ENCODE results near the gene LRRC74A.

LRRC74A gene

DNA sequence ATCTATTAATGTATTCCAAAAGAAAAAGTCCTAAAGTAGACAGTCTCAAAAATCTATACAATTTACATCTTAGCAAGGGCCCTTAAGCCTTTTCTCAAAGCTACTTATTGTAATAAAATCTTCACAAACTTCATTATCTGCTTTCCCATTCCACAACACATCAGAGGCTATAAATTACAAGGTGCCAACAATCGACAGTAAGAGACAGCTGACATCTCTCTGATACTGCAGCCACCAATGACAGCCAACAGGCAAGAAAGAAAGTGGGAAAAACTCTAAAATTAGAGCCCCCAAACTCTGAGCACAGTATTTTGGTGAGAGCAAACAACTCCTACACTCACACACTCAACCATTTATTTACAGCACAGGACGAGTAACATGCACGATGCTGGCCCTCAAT, 15.7 kb upstream of the LRRC74A start:
- DNase-seq (ENCODE audit: low read depth), result no peak

DNA sequence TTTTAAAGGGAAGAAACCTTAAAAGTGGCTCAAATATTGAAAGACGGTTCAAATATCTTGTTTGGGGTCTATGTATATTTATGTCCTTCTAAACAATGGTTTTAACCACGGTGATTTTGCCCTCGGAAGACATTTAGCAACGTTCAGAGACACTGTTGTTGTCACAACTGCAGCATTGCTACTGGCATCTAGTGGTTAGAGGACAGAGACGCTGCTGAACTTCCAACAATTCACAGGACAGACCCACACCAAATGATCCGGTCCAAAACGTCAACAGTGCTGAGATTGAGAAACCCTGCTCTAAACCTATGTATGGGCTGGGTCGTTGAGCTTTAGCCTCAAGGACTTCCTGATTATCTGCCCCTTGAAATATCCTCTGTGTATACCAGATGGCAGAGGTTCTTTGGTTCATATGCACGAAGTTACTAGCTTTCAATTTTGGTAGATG, 15.2 kb upstream of the LRRC74A start:
- no peak for DNase-seq (ENCODE audit: low read depth)

DNA sequence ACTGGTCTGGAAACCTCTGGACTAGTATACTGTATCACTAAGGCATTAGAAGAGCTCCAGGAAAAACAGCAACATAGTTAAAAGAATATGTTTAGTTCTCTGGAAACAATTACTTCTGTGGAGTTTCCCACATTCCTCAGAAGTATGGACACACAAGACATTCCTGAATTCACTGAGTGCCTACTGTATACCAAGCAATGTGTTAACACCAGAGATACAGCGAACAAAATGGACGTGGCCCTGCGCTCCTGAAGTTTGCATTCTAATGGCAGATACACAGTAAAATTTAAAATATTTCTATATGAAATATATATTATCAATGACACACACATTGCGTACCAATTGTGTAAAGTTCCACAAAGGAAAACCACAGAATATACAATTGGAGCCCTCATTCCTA, 14.6 kb upstream of the LRRC74A start:
- no peak for DNase-seq (ENCODE audit: low read depth)

DNA sequence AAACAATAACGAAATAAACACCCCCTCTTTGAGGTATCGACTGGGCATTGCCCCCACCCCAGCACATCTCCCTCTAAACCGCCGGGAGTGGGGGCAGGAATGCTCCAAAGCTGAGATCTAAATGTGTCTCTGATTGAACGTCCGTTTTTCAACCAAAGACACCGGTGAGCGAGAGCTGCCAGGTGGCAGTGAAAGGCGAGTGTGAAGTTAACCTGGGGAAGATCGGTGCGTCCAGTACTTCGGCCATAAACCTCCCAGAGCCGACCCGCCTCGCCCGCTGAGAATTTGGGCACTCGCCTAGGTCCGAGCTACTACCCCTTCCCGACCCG, 14.2 kb upstream of the LRRC74A start:
- DNase-seq (ENCODE audit: low read depth), result no peak

DNA sequence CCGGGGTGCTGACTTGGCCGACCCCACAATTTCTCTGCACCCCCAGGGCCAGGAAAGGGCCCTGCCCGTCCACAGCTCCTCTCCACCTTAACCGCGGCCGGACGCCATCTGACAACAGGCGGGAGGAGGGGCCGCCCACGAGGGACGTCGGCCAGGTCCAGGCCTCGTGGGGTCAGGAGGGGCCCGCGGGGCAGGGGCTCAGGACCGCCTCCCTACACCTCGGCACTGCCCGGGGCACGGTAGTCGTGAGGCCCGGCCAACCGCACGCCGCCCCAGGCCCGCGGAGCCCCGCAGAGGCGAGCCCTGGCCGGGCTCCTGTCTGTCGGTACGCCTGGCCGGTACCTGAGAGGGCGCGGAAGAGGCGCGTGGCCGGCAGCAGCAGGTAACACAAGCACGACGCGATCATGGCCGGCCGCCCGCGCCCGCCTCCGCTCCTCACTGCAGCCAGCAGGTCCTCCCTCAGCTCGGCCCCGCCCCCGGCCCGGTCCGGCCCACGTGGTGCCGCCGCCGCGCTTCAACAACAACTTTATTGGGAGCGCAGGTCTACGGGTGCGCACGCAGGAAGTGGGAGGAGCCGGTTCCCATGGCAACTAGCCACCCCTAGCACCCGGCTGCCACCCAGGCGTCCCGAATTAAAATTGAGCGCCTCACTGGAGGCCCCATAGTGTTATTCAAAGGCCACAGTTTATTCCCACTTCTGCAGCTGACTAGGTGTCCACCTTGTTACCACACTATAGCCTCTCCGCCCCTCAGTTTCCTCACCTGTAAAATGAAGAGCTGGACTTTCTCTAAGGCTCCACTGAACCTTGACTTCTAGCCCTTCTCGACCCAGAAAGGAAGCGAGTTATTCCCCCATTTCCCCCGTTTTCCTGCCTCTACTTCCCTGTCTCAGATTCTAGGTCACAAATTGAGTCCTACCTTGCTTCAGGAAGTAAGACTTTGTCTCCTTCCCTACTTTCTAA, 13.5 kb upstream of the LRRC74A start, which contains the start of gene ANGEL1:
TSS of gene ANGEL1 (minus strand) at position 461 of the 962 bp plus-strand sequence. CDS start at position 406, 55 bp downstream.
- peak; percentile 96 for DNase-seq (ENCODE audit: low read depth)

DNA sequence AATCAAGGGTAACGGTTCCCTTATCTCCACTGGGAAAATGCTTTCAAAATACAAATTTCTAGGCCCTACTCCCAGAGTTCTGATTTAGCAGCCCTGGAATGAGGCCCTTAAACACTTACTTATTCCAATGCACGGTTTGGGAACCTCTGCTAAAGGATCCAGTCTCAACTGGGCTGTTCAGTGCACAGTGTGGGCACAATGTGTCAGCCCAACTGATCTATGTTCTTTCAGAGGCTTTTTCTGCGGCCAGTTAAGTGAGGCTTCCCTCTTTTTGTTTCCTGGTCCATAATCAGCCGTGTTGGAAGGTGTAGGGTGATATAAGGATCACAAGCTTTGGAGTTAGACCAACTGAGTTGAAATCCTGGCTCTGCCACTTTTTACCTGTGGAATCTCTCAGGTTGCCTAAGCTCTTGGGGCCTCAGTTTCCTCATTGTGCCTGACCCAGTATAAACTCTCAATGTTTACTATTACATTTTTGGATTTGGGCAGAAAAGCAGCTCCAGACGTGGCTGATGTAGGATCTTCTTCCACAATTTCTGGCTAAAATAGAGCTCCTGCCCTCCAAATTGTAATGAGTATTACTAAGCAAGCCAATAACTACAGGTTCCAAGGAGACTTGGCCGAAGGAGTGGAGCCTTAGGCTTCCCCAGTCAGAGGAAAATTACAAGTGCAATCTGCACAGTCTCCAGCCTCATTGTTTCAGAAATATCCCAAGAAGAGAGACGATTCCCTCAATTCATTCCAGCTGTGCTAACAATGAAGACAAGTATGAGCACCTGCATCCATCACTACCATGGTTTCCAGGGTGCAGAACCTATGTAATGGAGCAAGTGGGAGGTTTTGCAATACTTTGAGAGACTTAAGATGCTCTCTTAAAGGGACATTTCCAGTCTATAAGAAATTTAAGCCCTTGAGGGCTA, 11.2 kb upstream of the LRRC74A start:
- DNase-seq (ENCODE audit: low read depth), result no peak

DNA sequence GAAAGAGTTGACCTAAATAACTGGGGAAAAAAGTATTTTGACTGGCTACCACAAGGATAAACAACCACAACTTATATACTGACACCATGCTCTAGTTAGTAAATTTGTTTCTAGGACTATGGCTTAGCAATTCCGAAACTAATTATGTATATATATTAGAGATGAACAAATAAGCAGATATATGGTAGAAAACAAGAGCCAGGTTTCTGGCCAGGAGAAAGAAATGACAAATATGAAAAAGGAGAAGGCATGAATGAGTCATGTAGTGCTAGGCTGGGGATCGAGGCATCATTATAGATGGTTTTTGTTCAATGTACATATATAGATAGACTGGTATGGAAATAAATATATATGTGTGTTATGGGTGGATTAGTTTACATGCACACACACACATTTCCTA, 5.5 kb upstream of the LRRC74A start:
- DNase-seq (ENCODE audit: low read depth), result no peak

DNA sequence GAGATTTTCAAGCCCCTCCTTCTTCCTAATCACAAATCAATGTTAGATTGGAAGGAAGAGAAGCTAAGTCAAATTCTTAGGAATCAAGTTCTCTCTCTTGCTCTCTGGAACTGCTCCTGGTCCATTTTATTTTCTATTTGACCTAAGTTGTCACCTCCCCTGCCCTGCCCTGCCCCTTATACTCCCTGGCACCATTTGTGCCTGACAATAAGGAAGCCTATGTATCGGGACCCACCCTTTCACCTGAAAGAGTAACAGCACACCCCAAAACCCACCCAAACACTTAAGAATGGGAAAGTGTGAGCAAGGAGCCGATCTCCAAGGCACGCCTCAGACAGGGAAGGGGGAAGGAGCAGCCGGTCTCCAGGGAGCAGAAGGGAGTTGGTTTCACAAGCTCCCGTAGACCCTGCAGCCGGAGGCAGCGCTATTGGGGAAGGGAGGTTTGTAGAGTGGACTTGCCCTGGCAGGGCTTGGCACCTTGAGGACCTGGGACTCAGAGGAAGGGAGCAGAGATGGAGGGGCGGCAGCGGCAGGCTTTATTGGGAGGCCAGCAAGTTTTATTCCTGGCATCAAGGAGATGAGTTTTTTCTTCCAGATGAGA, 1.6 kb downstream of the LRRC74A start:
- no peak for DNase-seq (ENCODE audit: low read depth)

DNA sequence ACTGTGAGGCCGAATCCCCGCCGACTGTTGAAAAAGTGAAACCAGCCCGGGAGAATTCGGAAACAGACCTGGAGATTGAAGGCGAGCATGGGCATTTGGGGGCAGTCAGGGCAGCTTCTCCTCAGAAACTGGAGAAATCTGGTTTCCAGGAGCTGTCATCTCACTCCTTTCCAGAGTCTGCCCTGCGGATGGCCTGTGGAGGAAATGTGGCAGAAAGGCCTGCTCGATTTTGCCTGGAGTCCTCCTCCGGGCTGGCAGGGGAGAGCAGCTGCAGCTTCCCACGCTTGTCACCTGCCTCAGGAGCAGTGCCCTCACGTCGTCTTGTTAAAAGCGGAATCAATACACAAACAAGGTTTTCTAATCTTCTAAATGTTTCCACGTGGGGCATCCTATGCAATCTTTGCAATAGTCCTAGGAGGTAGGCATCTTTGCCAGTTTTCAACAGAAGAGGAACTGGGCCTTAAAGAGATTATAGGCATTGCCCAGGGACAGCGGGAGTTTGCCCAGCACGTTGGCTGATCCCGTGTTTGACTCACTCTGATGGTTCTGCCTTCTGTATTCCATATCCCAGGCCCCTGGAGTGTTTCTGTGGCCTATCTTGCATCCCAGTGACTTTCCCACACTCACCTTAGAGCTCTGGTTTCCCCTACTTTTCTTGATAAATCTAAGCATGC, 2.3 kb downstream of the LRRC74A start:
- no peak for DNase-seq (ENCODE audit: low read depth)

DNA sequence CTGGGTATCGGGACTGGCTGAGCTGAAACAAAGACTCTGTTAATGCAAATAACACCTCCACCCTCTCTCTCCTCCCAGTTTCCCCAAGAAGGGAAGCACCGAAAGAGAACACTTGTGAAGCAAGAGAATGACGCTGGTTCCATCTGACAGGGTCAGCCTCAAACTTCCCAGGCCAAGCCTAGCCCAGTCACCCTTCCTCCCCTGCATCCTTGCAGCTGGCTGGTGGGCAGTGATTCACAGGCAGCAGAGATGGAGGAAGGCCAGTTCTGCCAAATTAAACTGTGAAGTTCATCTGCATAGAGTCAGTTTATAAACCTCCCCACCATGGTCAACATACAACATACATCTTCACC, 2.8 kb downstream of the LRRC74A start:
- DNase-seq (ENCODE audit: low read depth), result no peak

DNA sequence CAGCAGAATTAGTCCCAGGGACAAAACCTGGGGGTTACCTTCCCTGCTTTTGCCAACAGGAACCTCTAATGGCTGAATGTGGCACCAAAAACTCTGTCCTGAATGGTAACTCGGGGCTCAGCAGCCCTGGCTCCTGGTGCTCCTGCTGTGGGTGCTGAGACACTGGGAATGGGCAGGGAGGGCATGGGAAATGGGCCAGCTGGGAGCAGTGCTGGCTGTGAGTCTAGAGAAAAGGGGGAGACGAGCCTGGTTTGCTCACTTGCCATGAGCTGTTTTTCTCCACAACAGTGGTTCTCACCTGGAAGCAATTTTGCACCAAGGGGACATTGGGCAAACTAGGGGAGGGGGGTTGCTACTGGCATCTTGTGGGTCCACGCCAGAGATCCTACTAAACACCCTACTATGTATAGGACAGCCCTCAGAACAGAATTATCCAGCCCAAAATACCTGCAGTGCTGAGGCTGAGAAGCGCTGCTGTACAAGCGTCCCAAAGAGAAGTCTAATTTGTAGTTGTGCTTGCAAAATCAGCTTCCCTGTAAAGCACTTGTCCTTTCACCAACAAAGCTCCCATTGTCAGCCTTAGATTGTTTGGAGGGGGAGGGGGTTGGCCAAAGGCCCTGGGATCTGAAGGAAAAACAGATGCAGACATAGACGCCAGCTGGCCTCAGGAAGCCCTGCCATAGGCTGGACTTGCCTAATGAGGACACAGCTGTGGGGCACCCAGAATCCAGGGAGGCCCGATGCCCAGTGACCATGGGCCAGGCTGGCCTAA, 3.6 kb downstream of the LRRC74A start:
- DNase-seq (ENCODE audit: low read depth), result no peak

DNA sequence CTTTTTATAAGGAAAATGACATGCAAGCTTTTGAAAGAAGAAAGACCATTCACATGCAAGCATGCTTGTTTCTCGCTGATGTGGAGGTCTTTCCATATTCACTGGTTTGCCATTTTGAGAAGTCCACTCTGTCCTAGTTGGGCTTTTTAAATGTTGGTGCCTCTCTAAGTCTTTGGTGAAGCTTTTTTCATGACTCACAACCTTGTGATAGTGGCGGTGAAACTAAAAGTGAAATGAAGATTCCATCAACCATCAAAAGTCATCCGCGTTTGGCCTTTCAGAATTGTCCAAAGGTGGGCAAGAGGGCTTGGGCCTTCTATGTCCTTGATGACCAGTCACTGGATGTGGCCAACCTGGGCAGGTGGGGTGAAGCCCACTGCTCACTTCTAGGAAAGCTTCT, 4.3 kb downstream of the LRRC74A start:
- DNase-seq (ENCODE audit: low read depth), result no peak

DNA sequence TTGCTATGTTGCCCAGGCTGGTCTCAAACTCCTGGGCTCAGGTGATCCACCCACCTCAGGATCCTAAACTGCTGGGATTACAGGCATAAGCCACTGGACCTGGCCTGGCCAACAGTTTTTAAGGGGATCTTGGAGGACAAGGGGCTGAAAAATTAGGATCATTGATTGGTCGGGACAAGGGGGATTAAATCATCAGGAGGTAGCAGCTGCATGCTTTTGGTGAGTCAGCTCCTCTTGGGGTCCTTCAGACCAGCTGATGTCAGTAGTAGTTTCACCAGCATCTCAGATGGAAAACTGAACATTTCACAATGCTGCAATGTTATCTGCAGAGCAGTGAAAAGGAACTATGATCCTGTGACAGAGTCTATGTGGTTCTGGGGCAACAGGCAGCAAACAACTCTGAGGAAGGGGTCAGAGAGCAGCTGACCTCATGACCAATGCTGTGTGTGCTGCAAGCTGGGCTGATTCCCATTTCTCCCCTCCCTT, 6.3 kb downstream of the LRRC74A start:
- no peak for DNase-seq (ENCODE audit: low read depth)

DNA sequence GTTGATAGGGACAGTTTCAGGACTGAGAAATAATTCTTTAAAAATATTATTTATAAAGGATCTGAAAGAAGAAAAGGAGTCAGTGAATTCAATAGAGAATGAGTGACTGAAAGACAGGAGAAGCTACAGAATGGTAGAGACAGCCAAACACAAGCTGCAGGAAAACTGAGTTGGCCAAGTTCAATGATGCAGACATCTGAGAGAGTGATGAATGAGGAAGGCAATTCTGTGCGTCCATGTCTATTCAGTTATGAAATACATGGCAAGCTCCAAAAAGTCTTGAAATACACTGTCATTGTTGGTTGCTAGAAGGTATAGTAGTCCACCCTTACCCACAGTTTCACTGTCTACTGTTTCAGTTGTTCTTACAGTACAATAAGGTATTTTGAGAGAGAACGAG, 6.8 kb downstream of the LRRC74A start:
- no peak for DNase-seq (ENCODE audit: low read depth)

DNA sequence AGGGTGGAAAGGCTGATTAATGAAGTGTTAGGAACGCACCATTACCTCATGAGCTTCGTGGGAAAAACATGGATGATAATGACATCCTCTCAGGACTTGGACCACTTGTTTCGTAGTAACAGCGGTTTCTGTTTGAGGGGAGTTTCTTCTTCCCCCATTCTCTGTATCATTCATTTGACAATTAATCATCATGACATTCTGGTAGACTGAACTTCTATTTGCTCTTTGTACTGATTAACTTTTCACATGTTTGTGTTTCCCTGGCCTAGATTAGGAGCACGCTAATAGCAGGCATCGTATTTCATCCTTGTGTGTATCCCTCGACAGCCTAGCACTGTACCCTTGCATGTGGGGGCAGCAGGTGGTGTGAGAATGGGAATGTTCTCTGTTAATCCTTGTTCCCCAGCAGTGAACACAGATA, 8.0 kb downstream of the LRRC74A start:
- no peak for DNase-seq (ENCODE audit: low read depth)

DNA sequence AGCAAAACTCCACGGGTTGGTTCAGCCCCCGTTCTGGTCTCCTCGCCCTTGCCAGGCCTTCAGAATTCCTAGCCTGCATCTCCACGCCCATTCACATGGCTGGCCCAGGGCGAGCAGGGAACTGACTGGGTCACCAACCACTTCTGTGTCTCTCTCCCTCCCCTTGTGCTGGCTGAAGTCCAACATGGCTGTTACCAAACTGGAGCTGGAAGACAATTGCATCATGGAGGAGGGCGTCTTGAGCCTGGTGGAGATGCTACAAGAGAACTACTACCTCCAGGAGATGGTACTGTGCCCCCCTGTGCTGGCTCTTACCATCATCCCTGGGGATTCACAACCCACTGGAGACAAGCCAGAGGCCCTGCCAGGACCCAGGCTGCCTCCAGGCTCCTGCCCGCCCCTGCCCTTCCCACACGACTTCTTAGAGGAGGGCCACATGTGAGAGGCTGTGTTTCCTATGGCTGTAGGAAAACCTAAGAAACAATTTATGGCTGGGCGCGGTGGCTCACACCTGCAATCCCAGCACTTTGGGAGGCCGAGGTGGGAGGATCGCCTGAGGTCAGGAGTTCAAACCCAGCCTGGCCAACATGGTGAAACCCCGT, 9.9 kb downstream of the LRRC74A start:
- no peak for DNase-seq (ENCODE audit: low read depth)

DNA sequence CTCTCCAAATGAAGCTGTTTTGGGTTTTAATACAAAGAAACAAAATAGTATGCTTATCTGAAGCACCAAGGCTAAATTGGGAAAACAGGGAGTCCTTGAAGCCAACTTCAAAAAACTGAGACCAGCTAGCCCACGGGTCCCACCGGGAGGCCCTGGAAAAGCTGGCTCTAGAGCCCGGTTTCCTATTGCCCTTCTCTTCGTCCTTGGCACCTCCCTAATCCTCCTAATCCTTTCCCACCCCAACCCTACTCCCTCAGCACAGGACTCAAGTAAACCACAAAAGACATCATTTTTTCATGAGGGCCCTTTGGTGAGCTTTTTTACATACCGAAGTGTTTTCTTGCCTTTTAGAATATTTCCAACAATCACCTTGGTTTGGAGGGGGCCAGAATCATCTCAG, 11.3 kb downstream of the LRRC74A start:
- no peak for DNase-seq (ENCODE audit: low read depth)

DNA sequence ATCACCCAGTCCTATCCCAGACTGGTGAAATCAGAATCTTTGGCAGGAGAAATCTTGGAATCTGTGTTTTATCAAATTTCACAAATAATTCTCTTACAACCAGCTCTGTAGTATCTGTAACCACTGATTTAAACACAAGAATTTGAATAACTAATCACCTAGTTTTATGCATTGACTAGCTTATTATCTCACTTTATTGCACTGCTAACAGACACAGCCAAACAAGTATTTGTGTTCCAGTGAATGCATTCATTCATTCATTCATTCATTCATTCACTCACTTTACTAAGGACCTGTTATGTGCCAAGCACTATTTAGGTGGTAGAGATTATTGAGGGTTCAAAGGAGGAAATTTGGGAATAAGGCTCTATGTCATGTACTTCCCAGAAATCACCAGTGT, 16.2 kb downstream of the LRRC74A start:
- no peak for DNase-seq (ENCODE audit: low read depth)

DNA sequence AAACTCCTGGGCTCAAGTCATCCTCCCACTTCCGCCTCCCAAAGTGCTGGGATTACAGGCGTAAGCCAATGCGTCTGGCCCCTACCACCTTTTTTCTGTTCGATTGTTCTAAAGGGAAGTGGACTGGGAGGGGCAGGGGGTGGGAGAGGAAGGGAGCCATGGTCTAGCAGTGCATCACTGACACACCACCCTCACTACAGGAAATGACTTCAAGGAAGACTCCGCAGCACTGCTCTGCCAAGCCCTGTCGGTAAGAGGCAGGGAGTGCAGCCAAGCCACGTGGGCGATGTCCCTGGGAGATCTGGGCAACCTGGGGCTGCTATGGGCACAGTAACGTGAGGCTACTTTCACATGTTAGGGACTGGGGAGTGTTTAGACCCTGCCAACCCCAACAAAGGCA, 18.0 kb downstream of the LRRC74A start:
- DNase-seq (ENCODE audit: low read depth), result peak; percentile 29

DNA sequence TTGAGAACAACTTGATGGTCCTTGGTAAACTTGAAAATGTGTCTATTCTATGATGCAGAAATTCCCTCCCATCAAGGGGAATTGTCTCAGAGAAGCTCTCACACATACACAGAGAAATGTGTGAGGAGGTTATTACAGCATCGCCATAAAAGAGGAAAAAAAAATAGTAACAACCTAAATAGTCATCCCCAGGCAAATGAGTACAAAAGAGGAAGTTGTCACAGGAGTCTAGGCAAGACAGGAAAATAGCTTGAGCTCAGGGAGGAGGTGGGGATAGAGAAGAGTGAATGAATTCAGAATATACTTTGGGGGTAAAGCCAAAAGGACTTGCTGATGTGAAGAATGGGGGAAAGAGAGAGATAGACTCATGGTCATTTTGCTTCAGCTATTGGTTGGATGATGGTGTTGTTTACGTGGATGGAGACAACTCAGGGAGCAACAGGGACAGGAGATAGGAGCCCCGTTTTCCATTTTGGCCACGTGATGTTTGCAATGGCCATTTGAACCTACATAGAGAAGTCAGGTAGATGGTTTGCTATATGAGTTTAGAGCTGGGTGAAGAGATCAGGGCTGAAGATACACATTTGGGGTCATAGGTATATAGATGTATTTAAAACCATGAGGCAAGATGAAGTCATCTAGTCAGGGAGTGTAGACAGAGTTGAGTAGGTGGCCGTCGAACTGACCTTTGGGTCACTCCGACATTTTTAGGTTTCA, 20.3 kb downstream of the LRRC74A start:
- DNase-seq (ENCODE audit: low read depth), result no peak

All from stimulated activated CD8-positive, alpha-beta memory T cell treated with anti-CD3 and anti-CD28 coated beads, Interleukin-4, amount 100 ng/mL, for 24 hours (primary cell).